ENCODE data around the gene MKKS. TPM values are rescaled to one million over a fixed set of nuclear protein-coding genes. Genes with fewer than 3 reads are reported as not detected.

MKKS gene
- total and polyA plus RNA-seq, 10 donors, result 10.4 to 18.8 (median 14.0) TPM

DNA sequence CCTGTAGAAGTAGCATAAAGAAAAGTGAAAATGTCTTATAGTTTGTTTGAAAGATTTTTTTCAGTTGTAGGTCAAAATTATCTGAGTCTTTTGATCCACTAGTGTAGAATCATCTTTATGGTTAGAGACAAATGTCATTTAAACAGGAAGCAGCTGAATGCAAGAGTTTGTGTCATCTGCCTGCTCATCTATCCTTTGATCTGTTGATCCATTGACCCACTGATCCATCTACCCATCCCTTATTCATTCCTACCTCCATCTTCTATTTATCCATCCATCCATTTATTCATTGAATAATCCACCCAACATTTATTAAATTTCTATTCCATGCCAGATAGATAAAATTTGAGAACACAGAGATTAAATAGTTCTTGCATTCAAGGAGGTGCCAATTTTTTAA lies 62.6 kb downstream of the MKKS start:
- Histone ChIP-seq H3K36me3 (no peaks in the 10 kb centered on the region), H3K4me3 (no peak overlapping the region), H3K27me3 (replicated peaks in 1 of 7) (no peaks in the 10 kb centered on the region), H3K9me3 (peaks cover 0 to 8% (median 0%) of the 10 kb centered on the region in 8 donors), H3K4me1 (no peaks in the 10 kb centered on the region), H3K27ac (no peak overlapping the region)
- DNase-seq, result no peak
- intact Hi-C loops (cut with DNase I; ENCODE audit: low total_unique reads), result no loop called here
- TF ChIP-seq, protein P1, sequence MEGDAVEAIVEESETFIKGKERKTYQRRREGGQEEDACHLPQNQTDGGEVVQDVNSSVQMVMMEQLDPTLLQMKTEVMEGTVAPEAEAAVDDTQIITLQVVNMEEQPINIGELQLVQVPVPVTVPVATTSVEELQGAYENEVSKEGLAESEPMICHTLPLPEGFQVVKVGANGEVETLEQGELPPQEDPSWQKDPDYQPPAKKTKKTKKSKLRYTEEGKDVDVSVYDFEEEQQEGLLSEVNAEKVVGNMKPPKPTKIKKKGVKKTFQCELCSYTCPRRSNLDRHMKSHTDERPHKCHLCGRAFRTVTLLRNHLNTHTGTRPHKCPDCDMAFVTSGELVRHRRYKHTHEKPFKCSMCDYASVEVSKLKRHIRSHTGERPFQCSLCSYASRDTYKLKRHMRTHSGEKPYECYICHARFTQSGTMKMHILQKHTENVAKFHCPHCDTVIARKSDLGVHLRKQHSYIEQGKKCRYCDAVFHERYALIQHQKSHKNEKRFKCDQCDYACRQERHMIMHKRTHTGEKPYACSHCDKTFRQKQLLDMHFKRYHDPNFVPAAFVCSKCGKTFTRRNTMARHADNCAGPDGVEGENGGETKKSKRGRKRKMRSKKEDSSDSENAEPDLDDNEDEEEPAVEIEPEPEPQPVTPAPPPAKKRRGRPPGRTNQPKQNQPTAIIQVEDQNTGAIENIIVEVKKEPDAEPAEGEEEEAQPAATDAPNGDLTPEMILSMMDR (IDR thresholded peaks at IDR 0.05 in 8 of 11, conservative IDR thresholded peaks at IDR 0.05 in 3 of 11), result no peak
- TF ChIP-seq POLR2A (IDR thresholded peaks at IDR 0.05), result no peak
- no peak for TF ChIP-seq POLR2AphosphoS5 (IDR thresholded peaks at IDR 0.05)

- Histone ChIP-seq H3K9me3 (no peaks in the 10 kb centered on the region), H3K27me3 (replicated peaks in 1 of 7) (no peaks in the 10 kb centered on the region), H3K4me3 (no peak overlapping the region), H3K4me1 (no peaks in the 10 kb centered on the region), H3K36me3 (no peaks in the 10 kb centered on the region), H3K27ac (no peak overlapping the region)
- 66 to 78% (median 73%) methylated on average over 8 of the region's 8 CpGs for WGBS, 5 donors
- intact Hi-C loops (cut with DNase I; ENCODE audit: low total_unique reads), result no loop called here
- TF ChIP-seq, protein P1 (IDR thresholded peaks at IDR 0.05 in 8 of 11, conservative IDR thresholded peaks at IDR 0.05 in 3 of 11), result no peak
- TF ChIP-seq POLR2AphosphoS5 (IDR thresholded peaks at IDR 0.05) (no peak), POLR2A (IDR thresholded peaks at IDR 0.05) (no peak)
- no peak for DNase-seq
Observed at GRCh38 chr20:10370091-10370887, 63.7 kb downstream of the MKKS start.

DNA sequence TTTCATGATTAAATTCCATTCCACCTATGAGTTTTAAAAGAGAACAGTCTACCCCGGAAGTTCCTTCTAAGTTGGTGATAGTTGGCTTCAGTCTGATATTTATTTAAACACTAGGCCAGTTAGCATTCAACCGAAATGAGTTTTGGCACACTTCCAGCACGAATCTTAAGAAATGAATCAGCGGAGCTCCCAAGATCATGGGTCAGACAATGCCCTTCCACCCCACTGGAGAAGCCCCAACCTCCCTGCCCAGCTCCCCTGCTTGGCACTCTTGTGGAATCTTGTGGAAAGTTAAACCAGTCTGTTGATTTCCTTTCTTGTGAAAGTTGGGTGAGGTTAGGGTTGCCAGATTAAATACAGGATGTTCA lies 64.3 kb downstream of the MKKS start:
- H3K4me3 ChIP-seq, result no peak overlapping the region
- no peak for TF ChIP-seq POLR2A (IDR thresholded peaks at IDR 0.05)
- TF ChIP-seq, protein P1 (IDR thresholded peaks at IDR 0.05 in 8 of 11, conservative IDR thresholded peaks at IDR 0.05 in 3 of 11), result no peak
- no peak for TF ChIP-seq POLR2AphosphoS5 (IDR thresholded peaks at IDR 0.05)
- WGBS, 5 donors, result 64 to 79% (median 73%) methylated on average over 4 of the region's 4 CpGs

DNA sequence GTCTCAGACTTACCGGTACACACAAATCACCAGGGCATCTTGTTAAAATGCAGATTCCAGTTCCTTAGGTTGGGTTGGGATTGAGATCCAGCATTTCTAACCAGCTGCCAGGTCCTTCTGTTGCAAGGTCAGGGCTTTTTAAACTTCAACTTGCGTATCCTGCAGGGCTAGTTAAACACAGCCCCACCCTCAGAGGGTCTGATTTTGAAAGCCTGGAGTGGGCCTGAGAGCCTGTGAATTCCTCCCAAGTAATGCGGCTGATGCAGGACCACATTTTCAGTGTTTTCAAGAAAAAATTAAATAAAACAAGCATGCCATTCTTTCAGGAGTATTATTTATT lies 65.3 kb downstream of the MKKS start:
- Histone ChIP-seq H3K4me1 (no peaks in the 10 kb centered on the region), H3K27me3 (replicated peaks in 1 of 7) (no peaks in the 10 kb centered on the region)
- TF ChIP-seq, protein P1 (IDR thresholded peaks at IDR 0.05 in 8 of 11, conservative IDR thresholded peaks at IDR 0.05 in 3 of 11), result no peak
- TF ChIP-seq POLR2A (IDR thresholded peaks at IDR 0.05), result no peak
- no peak for TF ChIP-seq POLR2AphosphoS5 (IDR thresholded peaks at IDR 0.05)

More for the DNA sequence above, 64.3 kb downstream of the MKKS start:
- Histone ChIP-seq H3K4me1 (no peaks in the 10 kb centered on the region), H3K27me3 (replicated peaks in 1 of 7) (no peaks in the 10 kb centered on the region), H3K36me3 (no peaks in the 10 kb centered on the region), H3K9me3 (no peaks in the 10 kb centered on the region), H3K27ac (no peak overlapping the region)
- no peak for DNase-seq
- intact Hi-C loops (cut with DNase I; ENCODE audit: low total_unique reads), result no loop called here

More for the DNA sequence above, 65.3 kb downstream of the MKKS start:
- 85 to 94% (median 91%) methylated on average over 3 of the region's 3 CpGs for WGBS, 5 donors
- Histone ChIP-seq H3K27ac (no peak overlapping the region), H3K4me3 (no peak overlapping the region), H3K36me3 (no peaks in the 10 kb centered on the region), H3K9me3 (no peaks in the 10 kb centered on the region)
- no peak for DNase-seq
- intact Hi-C loops (cut with DNase I; ENCODE audit: low total_unique reads), result no loop called here
